Gastrocnemius medialis (tissue), 4 donors: Measurements from ENCODE around the gene BRAF. TPM values are rescaled to one million over a fixed set of nuclear protein-coding genes. Genes with fewer than 3 reads are reported as not detected.

Experiments
- ATAC-seq, 2 donors: fragments of 150-250 bp; one replicate each; pipeline ENCODE4 v1.9.1; 2016
- DNase-seq, 2 donors: peaks; one replicate each; pipeline ENCODE4 v3.0.0-alpha.2; 2019
- H3K27ac ChIP-seq, 4 donors: fragments of 200-600 bp; sonication (generic); 1 replicate in 1 of 4; 2 replicates in 3 of 4; pipeline ENCODE4 v1.5.1; 2016 to 2018; ENCODE audit warnings: mild to moderate bottlenecking in 2 of 4, moderate library complexity in 1 of 4
- H3K27me3 ChIP-seq, 3 donors: fragments of 200-600 bp; sonication (generic) in 2 of 3; 1 replicate in 1 of 3; 2 replicates in 2 of 3; pipeline versions ENCODE4 v1.5.1 to v1.6.0; 2016 to 2019; ENCODE audit warnings: mild to moderate bottlenecking in 1 of 3, moderate library complexity in 1 of 3
- H3K36me3 ChIP-seq, 2 donors: fragments of 200-600 bp; sonication (generic) in 1 of 2; one replicate each; pipeline ENCODE4 v1.5.1; 2017 to 2018
- H3K4me1 ChIP-seq, 2 donors: fragments of 200-600 bp; sonication (generic) in 1 of 2; one replicate each; pipeline ENCODE4 v1.5.1; 2016 to 2017; ENCODE audit warnings: mild to moderate bottlenecking in 2 of 2
- H3K4me3 ChIP-seq, 4 donors: fragments of 200-600 bp; sonication (generic) in 3 of 4; 1 replicate in 1 of 4; 2 replicates in 3 of 4; pipeline ENCODE4 v1.5.1; 2016 to 2019; ENCODE audit warnings: mild to moderate bottlenecking in 2 of 4
- H3K9me3 ChIP-seq, 3 donors: fragments of 200-600 bp; sonication (generic) in 2 of 3; 1 replicate in 1 of 3; 2 replicates in 2 of 3; pipeline ENCODE4 v1.5.1; 2016 to 2019
- POLR2A ChIP-seq, 2 donors: fragments of 450-650 bp; IDR thresholded peaks; one replicate each; pipeline ENCODE4 v1.6.1; 2017; ENCODE audit warnings: antibody characterized with exemption in 2 of 2, mild to moderate bottlenecking in 2 of 2, moderate library complexity in 2 of 2
- in situ Hi-C, 4 donors: fragments of 200-750 bp; cut with MboI; loops; one replicate each; pipeline versions ENCODE4 v1.15.0 to v1.8.0; 2017; ENCODE audit warnings: low sequenced_read_pairs in 4 of 4
- intact Hi-C: fragments of 100-400 bp; cut with DNase I; formaldehyde crosslinking; loops from one replicate; pipeline ENCODE4 v1.15.1; 2023; ENCODE audit warnings: low total_unique reads
- total RNA-seq, 4 donors: library from RNA; depleted of rRNA; stranded (reverse); fragments of >200 nt; gene quantifications; one replicate each; pipeline versions ENCODE4 v1.1.0 to v1.2.3, GENCODE V29; 2016
- TF ChIP-seq, protein P1 (sequence below), 5 experiments: fragments of 450-650 bp in 3 of 5; fragments of 200-600 bp in 2 of 5; sonication (generic) in 2 of 5; IDR thresholded peaks in 4 of 5; conservative IDR thresholded peaks in 1 of 5; 1 replicate in 4 of 5; 2 replicates in 1 of 5; pipeline ENCODE4 v1.5.1; 2016 to 2019; ENCODE audit warnings: antibody characterized with exemption in 5 of 5, mild to moderate bottlenecking in 3 of 5, moderate library complexity in 3 of 5

Gene BRAF
- total RNA-seq, 4 donors from 2014 or later, result 10.0 to 28.4 (median 19.2) TPM

DNA sequence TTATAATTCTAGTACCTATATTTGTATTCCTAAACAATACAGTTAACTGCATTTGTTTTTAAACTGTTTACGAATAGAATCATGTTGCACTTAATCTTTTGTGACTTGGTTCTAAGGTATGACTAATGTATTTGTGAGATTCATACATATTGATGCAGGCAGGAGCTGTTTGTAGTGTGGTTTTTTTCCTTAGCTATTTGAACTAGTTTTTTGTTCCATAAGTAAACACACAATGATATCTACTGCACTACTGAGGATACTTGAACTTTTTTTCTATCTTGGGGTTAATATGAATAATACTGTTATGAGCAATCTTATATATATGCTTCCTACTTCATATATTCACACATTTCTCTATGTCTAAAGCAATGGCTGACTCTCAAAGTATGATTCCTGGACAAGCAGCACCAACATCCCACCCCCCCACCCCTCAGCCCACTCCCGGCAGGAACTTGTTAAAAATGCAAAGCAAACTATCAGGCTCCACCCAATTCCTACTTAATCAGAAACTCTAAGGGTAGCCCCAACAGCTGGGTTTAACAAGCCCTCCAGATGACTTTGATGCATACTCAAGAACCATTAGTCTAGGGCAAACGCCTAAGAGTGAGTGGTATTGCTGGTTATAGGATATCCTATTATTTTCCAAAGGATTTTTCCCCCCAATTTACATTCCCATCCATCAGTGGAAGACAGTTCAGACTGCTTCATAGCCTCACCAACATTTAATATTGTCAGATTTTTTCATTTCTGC is 25.8 kb downstream of the BRAF start:
- H3K36me3 ChIP-seq, result no peaks in the 10 kb centered on the region
- ATAC-seq (no peak), DNase-seq (no peak)
- TF ChIP-seq, protein P1, sequence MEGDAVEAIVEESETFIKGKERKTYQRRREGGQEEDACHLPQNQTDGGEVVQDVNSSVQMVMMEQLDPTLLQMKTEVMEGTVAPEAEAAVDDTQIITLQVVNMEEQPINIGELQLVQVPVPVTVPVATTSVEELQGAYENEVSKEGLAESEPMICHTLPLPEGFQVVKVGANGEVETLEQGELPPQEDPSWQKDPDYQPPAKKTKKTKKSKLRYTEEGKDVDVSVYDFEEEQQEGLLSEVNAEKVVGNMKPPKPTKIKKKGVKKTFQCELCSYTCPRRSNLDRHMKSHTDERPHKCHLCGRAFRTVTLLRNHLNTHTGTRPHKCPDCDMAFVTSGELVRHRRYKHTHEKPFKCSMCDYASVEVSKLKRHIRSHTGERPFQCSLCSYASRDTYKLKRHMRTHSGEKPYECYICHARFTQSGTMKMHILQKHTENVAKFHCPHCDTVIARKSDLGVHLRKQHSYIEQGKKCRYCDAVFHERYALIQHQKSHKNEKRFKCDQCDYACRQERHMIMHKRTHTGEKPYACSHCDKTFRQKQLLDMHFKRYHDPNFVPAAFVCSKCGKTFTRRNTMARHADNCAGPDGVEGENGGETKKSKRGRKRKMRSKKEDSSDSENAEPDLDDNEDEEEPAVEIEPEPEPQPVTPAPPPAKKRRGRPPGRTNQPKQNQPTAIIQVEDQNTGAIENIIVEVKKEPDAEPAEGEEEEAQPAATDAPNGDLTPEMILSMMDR (IDR thresholded peaks at IDR 0.05 in 4 of 5, conservative IDR thresholded peaks at IDR 0.05 in 1 of 5), result no peak
- no peak for TF ChIP-seq POLR2A (IDR thresholded peaks at IDR 0.05)
- in situ Hi-C loops (no loop called here), intact Hi-C loops (no loop called here)
- no peak overlapping the region for H3K4me3 ChIP-seq
- no peaks in the 10 kb centered on the region for H3K27me3 ChIP-seq
- H3K27ac ChIP-seq, result no peak overlapping the region
- no peaks in the 10 kb centered on the region for H3K4me1 ChIP-seq
- no peaks in the 10 kb centered on the region for H3K9me3 ChIP-seq

DNA sequence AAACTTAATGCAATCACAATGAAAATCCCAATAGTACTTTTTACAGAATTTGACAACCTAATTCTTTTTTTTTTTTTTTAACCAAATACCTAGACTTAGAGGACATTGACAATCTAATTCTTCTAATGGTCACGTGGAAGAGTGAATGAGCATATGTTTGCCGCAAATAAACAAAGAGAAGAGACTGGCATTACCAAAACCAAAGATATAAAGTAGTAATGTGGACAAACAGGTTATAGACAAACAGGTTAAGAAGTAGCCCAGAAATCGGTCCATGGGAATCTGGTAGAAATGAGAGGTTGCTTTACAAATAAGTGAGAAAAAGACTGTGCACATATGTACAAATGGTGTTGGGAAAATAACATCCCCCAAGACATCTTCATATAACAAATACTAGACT is 27.7 kb downstream of the BRAF start:
- in situ Hi-C loops (no loop called here), intact Hi-C loops (no loop called here)
- ATAC-seq (no peak), DNase-seq (no peak)
- Histone ChIP-seq H3K27me3 (no peaks in the 10 kb centered on the region), H3K36me3 (no peaks in the 10 kb centered on the region), H3K4me1 (peaks cover 0 to under 1% of the 10 kb centered on the region in 2 donors), H3K4me3 (no peak overlapping the region), H3K9me3 (no peaks in the 10 kb centered on the region), H3K27ac (no peak overlapping the region)
- TF ChIP-seq, protein P1 (IDR thresholded peaks at IDR 0.05 in 4 of 5, conservative IDR thresholded peaks at IDR 0.05 in 1 of 5), result no peak
- no peak for TF ChIP-seq POLR2A (IDR thresholded peaks at IDR 0.05)

DNA sequence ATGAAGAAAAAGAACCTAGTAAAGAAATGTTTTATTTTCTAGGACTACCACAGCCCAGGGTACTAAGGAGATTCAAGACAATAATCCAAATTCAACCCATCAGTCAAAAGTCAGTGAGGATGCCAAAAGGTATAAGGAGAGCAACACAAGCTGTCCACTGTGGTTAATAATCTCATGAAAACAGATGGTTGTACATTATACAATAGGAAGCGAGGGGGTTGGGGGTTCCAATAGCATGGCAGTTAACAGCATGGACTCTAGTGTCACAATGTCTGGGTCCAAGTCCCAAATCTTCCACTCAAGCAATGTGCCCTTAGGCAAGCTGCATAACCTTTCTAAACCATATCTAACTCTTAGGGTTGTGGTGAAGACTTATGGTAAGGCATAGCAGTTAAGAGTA is 35.1 kb downstream of the BRAF start:
- H3K9me3 ChIP-seq, result no peaks in the 10 kb centered on the region
- H3K4me1 ChIP-seq, result peaks cover 3 to 42% of the 10 kb centered on the region in 2 donors
- in situ Hi-C loops, result no loop called here
- ATAC-seq (no peak), DNase-seq (no peak)
- intact Hi-C loops, result no loop called here
- no peak overlapping the region for H3K27ac ChIP-seq
- no peak overlapping the region for H3K4me3 ChIP-seq
- TF ChIP-seq, protein P1 (IDR thresholded peaks at IDR 0.05 in 4 of 5, conservative IDR thresholded peaks at IDR 0.05 in 1 of 5), result no peak
- TF ChIP-seq POLR2A (IDR thresholded peaks at IDR 0.05), result no peak
- H3K36me3 ChIP-seq, result no peaks in the 10 kb centered on the region
- H3K27me3 ChIP-seq, result no peaks in the 10 kb centered on the region

DNA sequence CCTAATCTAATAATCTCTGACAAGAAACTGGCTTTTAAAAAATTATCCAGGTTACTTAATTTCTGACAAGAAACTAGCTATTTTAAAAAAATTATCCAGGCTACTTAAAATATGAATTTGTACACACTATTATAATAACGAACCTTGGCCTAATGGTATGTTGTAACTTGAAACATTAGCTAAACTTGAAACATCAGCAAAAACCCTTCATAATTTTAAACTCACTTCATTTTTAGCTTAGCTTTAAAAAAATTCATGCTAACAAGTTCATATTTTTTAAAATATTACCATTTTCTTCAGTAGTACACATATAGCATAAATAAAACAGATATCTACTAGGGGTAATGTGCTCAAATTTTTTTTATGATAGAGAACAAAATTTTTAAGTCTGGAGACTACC is 35.6 kb downstream of the BRAF start:
- TF ChIP-seq, protein P1 (IDR thresholded peaks at IDR 0.05 in 4 of 5, conservative IDR thresholded peaks at IDR 0.05 in 1 of 5), result no peak
- TF ChIP-seq POLR2A (IDR thresholded peaks at IDR 0.05), result no peak
- H3K36me3 ChIP-seq, result no peaks in the 10 kb centered on the region
- no peaks in the 10 kb centered on the region for H3K27me3 ChIP-seq
- intact Hi-C loops (no loop called here), in situ Hi-C loops (no loop called here)
- DNase-seq, result no peak
- peaks cover 3 to 42% of the 10 kb centered on the region in 2 donors for H3K4me1 ChIP-seq
- no peak overlapping the region for H3K4me3 ChIP-seq
- no peaks in the 10 kb centered on the region for H3K9me3 ChIP-seq
- H3K27ac ChIP-seq, result no peak overlapping the region
- no peak for ATAC-seq

DNA sequence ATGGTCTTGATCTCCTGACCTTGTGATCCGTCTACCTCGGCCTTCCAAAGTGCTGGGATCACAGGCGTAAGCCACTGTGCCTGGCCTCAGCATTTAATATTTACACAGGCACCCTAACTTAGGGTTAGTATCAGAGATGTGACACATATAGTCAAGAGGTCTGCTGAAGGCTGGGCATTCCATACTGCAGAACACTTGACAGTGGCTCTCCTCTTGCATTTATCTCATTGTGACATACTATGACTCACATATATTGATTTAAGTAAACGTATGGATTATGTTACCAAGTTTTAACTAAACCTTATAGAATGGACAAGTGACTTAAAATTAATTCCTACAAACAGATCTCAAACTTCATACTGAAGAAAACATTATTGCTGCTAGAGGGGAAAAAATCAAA is 36.6 kb downstream of the BRAF start:
- in situ Hi-C loops, result no loop called here
- no peak for ATAC-seq
- H3K4me1 ChIP-seq, result peaks cover 3 to 42% of the 10 kb centered on the region in 2 donors

More for the DNA sequence above, 36.6 kb downstream of the BRAF start:
- DNase-seq, result no peak
- TF ChIP-seq POLR2A (IDR thresholded peaks at IDR 0.05), result no peak
- TF ChIP-seq, protein P1 (IDR thresholded peaks at IDR 0.05 in 4 of 5, conservative IDR thresholded peaks at IDR 0.05 in 1 of 5), result no peak
- intact Hi-C loops, result no loop called here
- no peak overlapping the region for H3K27ac ChIP-seq
- H3K27me3 ChIP-seq, result no peaks in the 10 kb centered on the region
- no peak overlapping the region for H3K4me3 ChIP-seq
- no peaks in the 10 kb centered on the region for H3K9me3 ChIP-seq
- H3K36me3 ChIP-seq, result no peaks in the 10 kb centered on the region
